Measurements from ENCODE around the gene LURAP1L.

The LURAP1L gene

DNA sequence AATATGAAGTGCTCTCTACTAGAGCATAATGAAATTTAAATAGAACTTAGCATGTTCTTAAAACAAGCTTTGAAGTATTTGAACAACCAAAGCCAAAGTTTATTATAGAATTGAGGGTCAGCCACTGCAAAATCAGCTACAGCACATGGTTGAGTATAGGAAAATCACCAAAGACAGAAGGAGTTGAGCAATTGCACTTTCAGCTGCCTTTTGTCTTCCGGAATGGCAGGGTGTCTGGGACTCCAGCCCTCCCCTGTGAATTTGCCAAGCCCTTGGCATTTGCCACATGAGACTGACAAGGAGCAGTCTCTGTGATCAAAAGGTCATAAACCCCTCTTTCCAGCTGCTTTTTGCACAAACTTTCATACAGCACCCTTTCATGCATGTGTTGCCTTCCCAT lies 8.5 kb upstream of the LURAP1L start:
- Mint-ChIP-seq H3K4me3 (no peak overlapping the region), H3K27me3 (no peaks in the 10 kb centered on the region), H3K36me3 (no peaks in the 10 kb centered on the region), H3K9me3 (peaks cover 23% of the 10 kb centered on the region), H3K4me1 (no peaks in the 10 kb centered on the region), H3K27ac (no peak overlapping the region)

DNA sequence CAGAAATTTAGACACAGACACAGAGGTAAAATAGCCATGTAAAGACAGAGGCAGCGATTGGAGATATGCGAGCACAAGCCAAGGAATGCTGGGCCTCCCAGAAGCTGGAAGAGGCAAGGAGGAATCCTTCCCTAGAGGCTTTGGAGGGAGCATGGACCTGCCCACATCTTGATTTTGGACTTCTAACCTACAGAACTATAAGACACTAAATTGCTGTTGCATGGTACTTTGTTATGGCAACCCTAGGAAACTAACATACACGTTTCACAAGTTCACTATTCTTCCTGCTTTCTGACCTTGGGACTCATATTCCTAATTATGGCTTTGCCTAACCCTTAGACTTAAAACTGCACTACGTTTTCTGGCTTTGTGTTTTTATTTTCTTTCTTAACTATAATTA lies 4.6 kb upstream of the LURAP1L start:
- H3K4me3 Mint-ChIP-seq = no peak overlapping the region
- peaks cover 5% of the 10 kb centered on the region for H3K27me3 Mint-ChIP-seq
- peaks cover under 1% of the 10 kb centered on the region for H3K9me3 Mint-ChIP-seq
- peaks cover 2% of the 10 kb centered on the region for H3K4me1 Mint-ChIP-seq
- no peaks in the 10 kb centered on the region for H3K36me3 Mint-ChIP-seq
- H3K27ac Mint-ChIP-seq = no peak overlapping the region

DNA sequence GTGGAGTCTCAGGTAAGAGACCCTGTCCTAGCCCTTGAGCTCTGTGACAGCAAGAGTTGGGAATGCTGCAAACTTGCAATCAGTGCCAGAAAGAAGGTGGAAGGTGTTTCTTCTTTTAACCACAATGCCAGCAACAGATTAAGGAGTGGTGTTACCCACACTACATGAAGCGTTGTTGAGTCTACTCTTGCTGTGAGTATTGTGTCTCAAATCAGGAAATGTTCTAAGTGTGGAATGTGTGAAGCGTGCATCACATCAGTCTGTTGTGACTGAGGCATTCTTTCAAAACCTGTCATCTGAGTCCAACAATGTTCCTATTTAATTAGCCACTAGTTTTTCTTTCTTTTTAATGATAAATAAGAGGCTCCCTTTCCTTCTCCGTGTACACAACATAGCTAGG lies 2.9 kb upstream of the LURAP1L start:
- peaks cover 14% of the 10 kb centered on the region for H3K27me3 Mint-ChIP-seq
- H3K9me3 Mint-ChIP-seq = no peaks in the 10 kb centered on the region
- H3K36me3 Mint-ChIP-seq = no peaks in the 10 kb centered on the region
- H3K4me1 Mint-ChIP-seq = peaks cover 4% of the 10 kb centered on the region
- no peak overlapping the region for H3K27ac Mint-ChIP-seq
- H3K4me3 Mint-ChIP-seq = no peak overlapping the region

DNA sequence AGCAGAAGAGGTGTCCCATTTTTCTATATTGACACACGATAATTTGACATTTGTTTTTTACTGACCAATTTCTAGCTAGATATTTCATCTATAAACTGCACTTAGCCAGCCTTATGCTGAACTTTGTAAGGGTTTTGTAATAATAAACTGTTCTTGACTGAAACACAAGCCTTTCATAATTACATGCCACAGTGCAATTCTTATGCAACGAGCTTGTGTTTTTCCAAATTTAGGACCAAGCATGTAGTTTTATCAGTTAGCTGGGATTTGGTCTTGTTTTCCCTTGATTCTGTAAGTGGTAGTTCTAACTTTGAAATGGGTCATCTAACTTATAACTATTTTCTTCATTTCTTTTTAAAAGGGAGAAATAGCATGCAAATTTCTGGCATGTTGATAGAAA lies 1.3 kb upstream of the LURAP1L start:
- Mint-ChIP-seq H3K27me3 (peaks cover 16% of the 10 kb centered on the region), H3K4me1 (peaks cover 4% of the 10 kb centered on the region), H3K27ac (no peak overlapping the region), H3K9me3 (no peaks in the 10 kb centered on the region), H3K4me3 (no peak overlapping the region), H3K36me3 (no peaks in the 10 kb centered on the region)

DNA sequence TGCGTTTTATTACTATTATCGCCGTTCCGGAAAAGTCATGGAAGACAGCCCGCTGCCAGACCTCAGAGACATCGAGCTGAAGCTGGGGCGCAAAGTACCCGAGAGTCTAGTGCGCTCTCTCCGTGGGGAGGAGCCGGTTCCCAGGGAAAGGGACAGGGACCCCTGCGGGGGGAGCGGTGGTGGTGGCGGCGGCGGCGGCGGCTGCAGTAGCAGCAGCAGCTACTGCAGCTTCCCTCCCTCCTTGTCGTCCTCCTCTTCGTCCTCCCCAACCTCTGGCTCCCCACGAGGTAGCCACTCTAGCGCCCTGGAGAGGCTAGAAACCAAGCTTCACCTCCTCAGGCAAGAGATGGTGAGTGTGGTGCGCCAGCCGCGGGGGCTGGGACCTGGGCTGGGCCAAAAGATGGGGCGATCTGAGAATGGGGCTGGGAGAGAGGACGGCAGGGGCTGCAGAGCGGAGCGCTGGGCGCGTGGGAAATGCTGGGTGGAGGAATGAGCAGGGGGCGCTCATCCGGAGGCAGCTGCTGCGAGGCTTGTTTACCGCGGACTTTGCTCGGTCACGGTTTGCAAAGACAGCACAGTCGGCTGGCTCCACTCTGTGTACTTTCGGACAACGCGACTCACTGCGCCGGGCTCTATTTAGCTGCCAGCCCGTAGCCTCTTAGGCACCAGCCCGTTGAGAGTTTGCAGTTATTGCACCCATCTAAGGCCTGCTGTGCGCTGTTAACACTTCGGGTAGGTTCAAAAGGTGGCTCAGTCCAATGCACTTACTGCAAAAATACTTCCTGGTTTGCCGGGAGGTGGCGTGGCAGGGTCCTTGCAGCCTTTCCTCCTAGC lies 1.1 kb downstream of the LURAP1L start:
- Mint-ChIP-seq H3K4me3 (no peak overlapping the region), H3K27me3 (peaks cover 16% of the 10 kb centered on the region), H3K27ac (no peak overlapping the region), H3K9me3 (no peaks in the 10 kb centered on the region), H3K36me3 (no peaks in the 10 kb centered on the region), H3K4me1 (peaks cover 4% of the 10 kb centered on the region)

DNA sequence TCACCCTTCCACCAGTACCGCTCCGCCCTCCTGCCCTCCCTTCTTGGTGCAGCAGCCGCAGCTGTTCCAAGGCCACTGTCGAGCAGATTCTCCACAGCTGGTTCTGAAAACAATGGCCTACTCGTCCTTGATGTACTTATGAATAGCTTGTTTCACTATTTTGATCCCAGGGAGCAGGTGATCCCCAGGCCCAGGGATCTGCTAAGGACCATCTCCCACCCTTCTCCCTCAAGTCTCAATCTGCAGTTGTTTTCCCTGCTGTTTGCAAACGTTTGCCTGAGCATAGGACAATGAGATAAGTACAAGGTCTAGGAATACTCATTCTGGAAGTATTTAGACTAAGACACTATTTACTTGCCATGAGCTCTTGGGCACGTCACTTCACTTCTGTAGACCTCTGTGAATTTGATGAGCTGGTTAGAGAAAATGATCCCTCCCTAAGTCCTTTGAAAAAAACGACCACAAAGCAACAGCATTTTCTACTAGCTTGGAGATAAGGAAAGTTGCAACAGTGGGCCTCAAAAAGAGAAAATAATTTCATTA lies 1.8 kb downstream of the LURAP1L start:
- peaks cover 16% of the 10 kb centered on the region for H3K27me3 Mint-ChIP-seq
- H3K9me3 Mint-ChIP-seq = peaks cover 4% of the 10 kb centered on the region
- no peak overlapping the region for H3K27ac Mint-ChIP-seq
- H3K4me1 Mint-ChIP-seq = peaks cover 4% of the 10 kb centered on the region
- no peaks in the 10 kb centered on the region for H3K36me3 Mint-ChIP-seq
- no peak overlapping the region for H3K4me3 Mint-ChIP-seq

DNA sequence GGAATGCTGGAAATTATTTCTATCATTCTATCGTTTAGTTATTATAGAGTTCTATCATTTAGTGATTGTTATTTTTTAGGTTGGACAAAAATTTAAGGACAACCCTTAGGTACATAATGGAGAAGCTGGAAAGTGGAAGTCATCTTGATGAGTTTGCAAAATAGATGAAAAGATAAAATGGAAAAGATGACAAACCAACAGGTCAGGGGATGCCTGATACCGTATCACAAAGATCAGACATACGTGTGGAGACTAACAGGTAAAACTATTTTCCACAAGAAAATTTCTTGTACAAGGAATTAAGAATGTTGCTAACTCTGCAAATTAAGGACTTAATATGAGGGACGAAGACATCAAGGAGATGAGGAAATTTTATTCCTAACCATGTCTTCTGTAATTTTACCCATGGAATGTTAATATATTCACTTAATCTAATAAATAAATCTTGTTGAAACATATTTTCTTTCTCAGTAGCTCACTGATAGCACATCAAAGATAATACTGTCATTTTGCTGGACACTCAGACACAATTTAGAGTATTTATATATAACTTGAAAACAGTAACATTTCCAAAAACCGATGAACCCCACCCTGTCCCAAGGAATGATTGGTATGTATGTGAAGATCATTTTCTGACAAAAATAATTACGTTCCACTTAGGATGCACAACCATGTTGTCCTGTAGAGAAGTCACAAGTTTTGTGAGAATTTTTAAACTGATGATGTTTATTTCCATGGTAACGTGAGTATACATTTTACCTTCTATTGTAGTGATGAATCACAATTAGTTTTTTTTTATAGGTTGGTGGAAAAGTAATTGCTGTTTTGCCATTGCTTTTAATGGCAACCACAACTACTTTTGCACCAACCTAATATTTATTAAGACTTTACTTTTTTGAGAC lies 2.6 kb downstream of the LURAP1L start:
- Mint-ChIP-seq H3K4me1 (peaks cover 4% of the 10 kb centered on the region), H3K27ac (no peak overlapping the region), H3K9me3 (peaks cover 4% of the 10 kb centered on the region), H3K27me3 (peaks cover 16% of the 10 kb centered on the region), H3K36me3 (no peaks in the 10 kb centered on the region), H3K4me3 (no peak overlapping the region)

DNA sequence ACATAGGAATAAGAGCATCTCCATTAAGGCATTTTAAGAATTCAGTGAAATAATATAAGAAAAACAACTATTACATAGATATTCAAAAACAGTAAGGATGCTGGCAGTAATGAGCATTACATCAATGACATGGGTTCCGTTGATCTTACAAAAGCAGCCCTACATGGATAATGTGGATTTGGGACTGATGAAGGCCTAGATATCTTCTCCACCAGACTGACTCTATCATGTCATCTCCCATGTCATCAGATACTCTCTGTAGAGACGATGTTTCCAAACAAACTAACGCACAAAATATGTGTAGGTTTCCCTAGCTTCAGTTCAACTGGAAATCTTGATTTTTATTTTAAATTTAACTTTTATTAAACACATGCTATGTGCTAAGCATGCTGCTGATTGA lies 3.6 kb downstream of the LURAP1L start:
- Mint-ChIP-seq H3K36me3 (no peaks in the 10 kb centered on the region), H3K27ac (no peak overlapping the region), H3K27me3 (peaks cover 16% of the 10 kb centered on the region), H3K9me3 (peaks cover 4% of the 10 kb centered on the region), H3K4me1 (peaks cover 4% of the 10 kb centered on the region), H3K4me3 (no peak overlapping the region)

DNA sequence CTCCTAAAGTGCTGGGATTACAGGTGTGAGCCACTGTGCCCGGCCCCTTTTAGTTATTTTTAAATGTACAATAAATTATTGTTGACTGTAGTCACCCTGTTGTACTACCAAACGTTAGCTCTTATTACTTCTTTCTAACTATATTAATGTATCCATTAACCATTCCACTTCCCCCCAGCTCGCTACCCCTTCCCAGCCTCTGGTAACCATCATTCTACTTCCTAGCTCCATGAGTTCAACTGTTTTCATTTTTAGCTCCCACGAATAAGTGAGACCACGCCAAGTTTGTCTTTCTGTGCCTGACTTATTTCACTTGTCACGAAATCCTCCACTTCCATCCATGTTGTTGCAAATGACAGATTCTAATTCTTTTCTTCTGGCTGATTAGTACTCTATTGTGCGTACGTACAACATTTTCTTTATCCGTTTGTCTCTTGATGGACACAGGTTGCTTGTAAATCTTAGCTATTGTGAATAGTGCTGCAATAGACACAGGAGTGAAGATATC lies 6.5 kb downstream of the LURAP1L start:
- Mint-ChIP-seq H3K9me3 (peaks cover 12% of the 10 kb centered on the region), H3K27ac (no peak overlapping the region), H3K4me1 (no peaks in the 10 kb centered on the region), H3K4me3 (no peak overlapping the region), H3K36me3 (no peaks in the 10 kb centered on the region), H3K27me3 (peaks cover 8% of the 10 kb centered on the region)

DNA sequence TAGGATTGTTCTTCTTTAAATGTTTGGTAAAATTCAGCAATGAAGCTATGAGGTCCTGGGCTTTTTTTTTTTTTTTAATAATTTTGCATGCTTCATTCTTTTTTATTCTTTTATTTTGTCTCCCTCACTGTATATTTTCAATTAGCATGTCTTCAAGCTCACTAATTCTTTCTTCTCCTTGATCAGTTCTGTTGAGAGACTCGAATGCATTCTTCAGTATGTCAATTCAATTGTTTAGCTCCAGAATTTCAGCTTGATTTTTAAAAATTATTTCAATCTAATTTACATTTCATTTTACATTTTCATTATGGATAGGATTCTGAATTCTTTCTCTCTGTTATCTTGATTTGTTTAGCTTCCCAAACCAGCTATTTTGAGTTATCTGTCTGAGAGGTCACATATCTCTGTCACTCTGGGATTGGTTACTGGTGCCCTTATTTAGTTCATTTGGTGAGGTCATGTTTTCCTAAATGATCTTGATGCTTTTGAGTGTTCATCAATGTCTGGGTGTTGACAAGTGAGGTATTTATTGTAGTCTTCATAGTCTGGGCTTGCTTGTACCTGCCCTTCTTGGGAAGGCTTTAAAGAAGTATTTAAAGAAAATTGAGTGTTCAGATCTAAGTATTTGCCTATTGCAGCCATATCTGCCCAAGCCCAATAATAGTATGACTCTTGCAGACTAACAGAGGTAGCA lies 9.1 kb downstream of the LURAP1L start:
- H3K9me3 Mint-ChIP-seq = peaks cover 12% of the 10 kb centered on the region
- no peak overlapping the region for H3K4me3 Mint-ChIP-seq
- H3K4me1 Mint-ChIP-seq = no peaks in the 10 kb centered on the region
- no peak overlapping the region for H3K27ac Mint-ChIP-seq
- no peaks in the 10 kb centered on the region for H3K27me3 Mint-ChIP-seq
- no peaks in the 10 kb centered on the region for H3K36me3 Mint-ChIP-seq

DNA sequence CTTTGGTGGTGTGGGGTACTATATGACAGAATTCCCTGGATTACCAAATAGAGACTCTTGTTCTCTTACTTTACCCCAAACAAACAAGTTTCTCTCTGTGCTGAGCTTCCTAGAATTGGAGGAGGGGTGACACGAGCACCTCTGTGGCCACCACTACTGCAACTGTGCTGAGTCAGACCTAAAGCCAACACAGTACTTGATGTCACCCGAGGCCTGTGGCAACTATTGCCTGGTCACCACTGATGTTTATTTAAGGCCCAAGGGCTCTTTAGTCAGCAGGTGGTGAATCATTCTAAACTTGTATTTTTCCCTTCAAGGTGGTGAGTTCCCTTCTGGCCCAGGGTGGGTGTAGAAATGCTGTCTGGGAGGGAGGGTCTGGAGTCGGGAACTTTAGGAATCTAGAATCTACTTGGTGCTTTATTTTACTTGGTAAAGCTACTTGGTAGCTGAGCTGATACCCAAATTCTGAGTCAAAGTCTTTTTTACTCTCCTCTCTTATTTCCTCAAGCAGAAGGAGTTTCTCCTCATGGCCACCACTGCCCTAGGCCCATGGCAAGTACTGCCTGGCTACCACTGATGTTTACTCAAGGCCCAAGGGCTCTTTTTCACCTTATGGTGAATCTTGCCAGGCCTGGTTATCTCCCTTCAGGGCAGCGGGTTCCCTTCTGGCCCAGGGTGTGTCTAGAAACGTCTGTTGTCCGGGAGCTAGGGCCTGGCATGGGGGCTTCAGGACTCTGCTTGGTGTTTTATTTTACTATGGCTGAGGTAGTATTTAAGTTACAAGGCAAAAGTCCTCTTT lies 9.8 kb downstream of the LURAP1L start:
- no peaks in the 10 kb centered on the region for H3K27me3 Mint-ChIP-seq
- H3K4me1 Mint-ChIP-seq = no peaks in the 10 kb centered on the region
- H3K27ac Mint-ChIP-seq = no peak overlapping the region
- peaks cover 16% of the 10 kb centered on the region for H3K9me3 Mint-ChIP-seq
- H3K4me3 Mint-ChIP-seq = no peak overlapping the region
- H3K36me3 Mint-ChIP-seq = no peaks in the 10 kb centered on the region

DNA sequence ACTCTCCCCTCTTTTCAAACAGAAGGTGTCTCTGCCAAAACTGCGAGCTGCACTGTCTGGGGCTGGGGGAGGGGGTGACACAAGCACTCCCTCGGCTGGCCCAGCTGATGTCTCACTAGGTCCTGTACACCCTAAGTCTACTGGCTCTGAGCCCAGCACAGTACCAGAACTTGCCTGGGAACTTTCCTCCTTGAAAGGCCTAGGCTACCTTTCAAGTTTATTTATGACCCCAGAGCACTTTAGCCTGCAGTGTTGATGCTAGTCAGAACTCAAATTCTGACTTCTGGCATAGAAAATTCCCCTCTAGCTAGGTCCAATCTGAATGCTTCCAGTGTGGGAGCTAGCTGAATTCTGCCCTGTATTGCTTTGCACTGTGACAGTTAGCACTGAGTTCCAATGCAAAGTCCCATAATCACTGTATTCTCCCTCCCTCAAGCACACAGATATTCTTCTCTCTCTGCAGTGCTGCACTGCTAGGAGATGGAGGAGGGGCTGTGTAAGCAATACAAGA lies 10.5 kb downstream of the LURAP1L start:
- H3K27ac Mint-ChIP-seq = no peak overlapping the region
- peaks cover 16% of the 10 kb centered on the region for H3K9me3 Mint-ChIP-seq
- no peaks in the 10 kb centered on the region for H3K27me3 Mint-ChIP-seq
- no peaks in the 10 kb centered on the region for H3K4me1 Mint-ChIP-seq
- H3K4me3 Mint-ChIP-seq = no peak overlapping the region
- H3K36me3 Mint-ChIP-seq = no peaks in the 10 kb centered on the region

DNA sequence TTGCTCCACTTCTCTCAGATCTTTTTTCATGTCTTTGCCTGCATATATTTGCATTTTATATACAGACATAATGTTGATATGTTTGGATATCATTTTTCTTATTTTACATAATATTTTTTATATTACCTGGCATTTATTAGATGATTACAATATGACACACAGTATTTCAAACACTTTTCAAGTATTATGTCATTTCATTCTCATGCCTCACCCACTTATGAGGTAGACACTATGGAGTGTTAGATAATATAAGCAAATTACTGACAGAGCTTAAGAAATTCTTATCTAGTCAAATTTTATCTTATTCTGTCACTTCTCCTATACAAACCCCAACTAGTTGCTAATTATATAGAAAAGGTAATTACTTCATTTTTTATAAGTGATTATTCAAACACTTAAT lies 11.1 kb downstream of the LURAP1L start:
- no peaks in the 10 kb centered on the region for H3K27me3 Mint-ChIP-seq
- peaks cover 16% of the 10 kb centered on the region for H3K9me3 Mint-ChIP-seq
- no peaks in the 10 kb centered on the region for H3K4me1 Mint-ChIP-seq
- H3K36me3 Mint-ChIP-seq = no peaks in the 10 kb centered on the region
- no peak overlapping the region for H3K27ac Mint-ChIP-seq
- H3K4me3 Mint-ChIP-seq = no peak overlapping the region

DNA sequence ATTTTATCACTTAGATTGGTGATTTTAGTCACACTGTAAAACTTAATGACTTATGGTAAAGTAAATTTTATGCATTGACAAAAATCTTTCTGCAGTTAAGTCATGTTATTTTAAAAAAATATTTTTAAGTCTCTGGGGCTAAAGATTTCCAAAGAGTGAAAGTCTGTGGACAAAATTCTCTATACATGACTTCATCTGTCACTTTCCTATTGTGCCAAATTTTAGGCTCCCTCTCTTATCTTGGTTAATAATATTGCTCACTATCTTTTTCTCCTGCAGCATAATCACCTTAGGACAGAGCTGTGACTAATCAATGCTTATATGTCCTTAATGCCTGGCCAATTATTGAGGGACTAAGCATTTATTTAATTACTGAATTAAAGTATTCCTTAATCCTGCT lies 15.2 kb downstream of the LURAP1L start:
- Mint-ChIP-seq H3K27me3 (no peaks in the 10 kb centered on the region), H3K36me3 (no peaks in the 10 kb centered on the region), H3K4me3 (no peak overlapping the region), H3K4me1 (no peaks in the 10 kb centered on the region), H3K27ac (no peak overlapping the region), H3K9me3 (peaks cover 4% of the 10 kb centered on the region)

Measured in activated naive CD4-positive, alpha-beta T cell treated with anti-CD3 and anti-CD28 coated beads, Interleukin-2, amount 50 U/mL, for 24 hours (primary cell).